ENCODE results near the gene HEXB. TPM values are rescaled to one million over a fixed set of nuclear protein-coding genes. Genes with fewer than 3 reads are reported as not detected.

Gene HEXB
- total and polyA plus RNA-seq, 7 donors = 31.0 to 63.3 (median 48.4) TPM

DNA sequence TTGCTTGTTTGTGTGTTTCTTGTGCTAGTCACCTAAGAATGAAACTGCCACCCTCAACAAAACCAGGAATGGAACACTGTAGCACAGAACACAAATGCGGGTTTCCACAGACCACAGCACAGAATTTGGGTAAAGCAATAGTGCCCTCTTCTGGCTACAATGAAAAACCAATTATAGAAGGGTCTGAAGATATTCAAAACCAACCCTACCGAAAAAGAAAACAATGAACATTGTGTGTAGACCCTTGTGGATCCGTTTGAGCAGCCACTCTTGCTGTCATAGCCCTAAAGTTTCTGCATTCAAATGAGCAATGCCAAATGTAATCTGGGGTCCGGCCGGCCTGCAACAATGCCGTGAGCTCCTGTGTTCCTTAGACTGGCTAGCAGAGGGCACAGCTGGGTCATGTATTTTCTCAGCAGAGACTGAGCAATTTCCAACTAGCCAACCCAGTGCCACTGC, 36.2 kb upstream of the HEXB start:
- Histone ChIP-seq H3K4me3 (peak overlapping the region; percentile 33), H3K27ac (no peak overlapping the region), H3K9me3 (no peaks in the 10 kb centered on the region), H3K36me3 (ENCODE audit: insufficient read depth in 1 of 2, low read depth in 1 of 2) (no peaks in the 10 kb centered on the region), H3K4me1 (peaks cover 7% of the 10 kb centered on the region), H3K27me3 (ENCODE audit: insufficient read depth in 3 of 3, low read length in 2 of 3) (no peaks in the 10 kb centered on the region)
- ATAC-seq = peak; percentile 87 to 97 (median 90)
- no peak for DNase-seq
- WGBS, 3 donors = 5 to 13% (median 13%) methylated on average over 6 of the region's 6 CpGs
- intact Hi-C loops (cut with DNase I) = loop anchor here (2.0 to 10.0 kb wide), 3 partner anchors 354 to 746 kb away; no protein-coding TSS in a partner anchor
- TF ChIP-seq, protein P1, sequence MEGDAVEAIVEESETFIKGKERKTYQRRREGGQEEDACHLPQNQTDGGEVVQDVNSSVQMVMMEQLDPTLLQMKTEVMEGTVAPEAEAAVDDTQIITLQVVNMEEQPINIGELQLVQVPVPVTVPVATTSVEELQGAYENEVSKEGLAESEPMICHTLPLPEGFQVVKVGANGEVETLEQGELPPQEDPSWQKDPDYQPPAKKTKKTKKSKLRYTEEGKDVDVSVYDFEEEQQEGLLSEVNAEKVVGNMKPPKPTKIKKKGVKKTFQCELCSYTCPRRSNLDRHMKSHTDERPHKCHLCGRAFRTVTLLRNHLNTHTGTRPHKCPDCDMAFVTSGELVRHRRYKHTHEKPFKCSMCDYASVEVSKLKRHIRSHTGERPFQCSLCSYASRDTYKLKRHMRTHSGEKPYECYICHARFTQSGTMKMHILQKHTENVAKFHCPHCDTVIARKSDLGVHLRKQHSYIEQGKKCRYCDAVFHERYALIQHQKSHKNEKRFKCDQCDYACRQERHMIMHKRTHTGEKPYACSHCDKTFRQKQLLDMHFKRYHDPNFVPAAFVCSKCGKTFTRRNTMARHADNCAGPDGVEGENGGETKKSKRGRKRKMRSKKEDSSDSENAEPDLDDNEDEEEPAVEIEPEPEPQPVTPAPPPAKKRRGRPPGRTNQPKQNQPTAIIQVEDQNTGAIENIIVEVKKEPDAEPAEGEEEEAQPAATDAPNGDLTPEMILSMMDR (IDR thresholded peaks at IDR 0.05) = peak; percentile 78

DNA sequence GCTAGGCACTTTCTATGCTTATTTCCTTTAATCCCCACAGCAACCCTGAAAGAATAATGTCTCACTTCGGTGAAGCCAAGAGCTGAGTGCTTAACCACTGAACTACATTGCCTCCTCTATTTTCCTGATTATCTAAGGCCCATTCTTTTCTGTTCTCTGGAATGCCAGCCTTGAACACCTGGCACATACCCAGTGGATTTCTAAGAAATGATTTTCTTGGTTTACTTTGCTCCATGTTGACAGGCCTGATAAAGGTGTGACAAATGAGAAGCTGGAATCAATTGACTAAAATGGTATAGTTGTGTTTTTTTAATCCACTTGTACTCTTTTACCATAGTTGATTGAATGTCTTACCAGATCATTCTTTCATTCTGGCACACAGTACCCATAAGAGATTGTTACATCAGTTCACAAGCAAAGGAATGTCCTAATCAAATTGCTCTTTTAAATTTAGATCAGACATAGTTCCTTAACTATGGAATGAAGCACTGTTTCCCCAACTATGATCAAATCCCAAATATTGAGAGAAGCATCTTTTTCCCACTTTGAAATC, 35.5 kb upstream of the HEXB start:
- H3K36me3 ChIP-seq (ENCODE audit: insufficient read depth in 1 of 2, low read depth in 1 of 2) = no peaks in the 10 kb centered on the region
- peaks cover 7% of the 10 kb centered on the region for H3K4me1 ChIP-seq
- WGBS, 3 donors = 10 to 24% (median 21%) methylated on average over 1 of the region's 1 CpG
- H3K9me3 ChIP-seq = no peaks in the 10 kb centered on the region
- H3K27me3 ChIP-seq (ENCODE audit: insufficient read depth in 3 of 3, low read length in 2 of 3) = no peaks in the 10 kb centered on the region
- TF ChIP-seq, protein P1 (IDR thresholded peaks at IDR 0.05) = no peak
- H3K27ac ChIP-seq = no peak overlapping the region
- no peak overlapping the region for H3K4me3 ChIP-seq
- intact Hi-C loops (cut with DNase I) = loop anchor here (2.0 to 10.0 kb wide), 3 partner anchors 355 to 747 kb away; no protein-coding TSS in a partner anchor
- ATAC-seq (no peak), DNase-seq (no peak)

DNA sequence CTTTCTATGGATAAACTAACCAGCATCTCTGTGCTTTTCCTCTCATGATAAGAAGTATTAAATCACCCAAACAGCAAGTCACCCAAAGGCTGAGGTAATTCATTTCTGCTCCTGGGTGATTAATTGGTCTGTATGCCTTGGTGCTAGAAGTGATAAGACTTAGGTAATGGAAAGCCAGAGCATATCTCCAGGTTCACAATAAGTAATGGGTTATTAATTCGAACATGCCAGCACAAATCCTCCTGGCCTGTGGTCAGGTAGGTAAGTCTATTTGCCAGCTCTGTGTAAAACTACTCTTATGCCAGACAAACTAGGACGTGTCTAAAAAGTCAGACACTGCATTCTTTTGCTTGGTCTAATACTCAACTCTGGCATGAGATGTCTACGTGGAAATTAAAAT, 33.3 kb upstream of the HEXB start:
- peaks cover 7% of the 10 kb centered on the region for H3K4me1 ChIP-seq
- intact Hi-C loops (cut with DNase I) = no loop called here
- TF ChIP-seq, protein P1 (IDR thresholded peaks at IDR 0.05) = no peak
- H3K27me3 ChIP-seq (ENCODE audit: insufficient read depth in 3 of 3, low read length in 2 of 3) = no peaks in the 10 kb centered on the region
- DNase-seq (no peak), ATAC-seq (no peak)
- no peak overlapping the region for H3K27ac ChIP-seq
- no peaks in the 10 kb centered on the region for H3K36me3 ChIP-seq (ENCODE audit: insufficient read depth in 1 of 2, low read depth in 1 of 2)
- no peak overlapping the region for H3K4me3 ChIP-seq
- 81 to 90% (median 84%) methylated on average over 3 of the region's 3 CpGs for WGBS, 3 donors
- no peaks in the 10 kb centered on the region for H3K9me3 ChIP-seq

DNA sequence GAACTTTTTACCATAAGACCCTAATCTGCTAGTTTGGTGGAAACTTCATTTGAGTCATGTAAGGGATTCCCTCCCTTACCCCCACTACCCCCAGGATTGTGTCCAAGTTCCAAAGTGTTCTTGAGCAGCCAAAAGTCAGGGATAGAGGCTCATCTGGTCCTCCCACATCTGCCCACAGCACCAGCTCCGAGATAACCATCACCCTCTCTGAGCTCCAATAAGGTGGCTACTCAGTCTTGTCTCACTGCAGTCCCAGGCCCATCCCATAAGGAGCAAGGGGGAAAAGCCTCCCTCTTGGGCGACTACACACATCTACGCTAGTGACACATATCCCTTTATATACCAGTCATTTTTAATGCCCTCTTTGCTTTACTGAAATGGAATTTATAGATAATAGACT, 32.5 kb upstream of the HEXB start:
- no peak overlapping the region for H3K4me3 ChIP-seq
- DNase-seq (no peak), ATAC-seq (no peak)
- no peaks in the 10 kb centered on the region for H3K36me3 ChIP-seq (ENCODE audit: insufficient read depth in 1 of 2, low read depth in 1 of 2)
- TF ChIP-seq, protein P1 (IDR thresholded peaks at IDR 0.05) = no peak
- WGBS, 3 donors = 90 to 93% (median 91%) methylated on average over 3 of the region's 3 CpGs
- no peaks in the 10 kb centered on the region for H3K27me3 ChIP-seq (ENCODE audit: insufficient read depth in 3 of 3, low read length in 2 of 3)
- intact Hi-C loops (cut with DNase I) = no loop called here
- H3K4me1 ChIP-seq = peaks cover 7% of the 10 kb centered on the region
- no peaks in the 10 kb centered on the region for H3K9me3 ChIP-seq
- no peak overlapping the region for H3K27ac ChIP-seq

DNA sequence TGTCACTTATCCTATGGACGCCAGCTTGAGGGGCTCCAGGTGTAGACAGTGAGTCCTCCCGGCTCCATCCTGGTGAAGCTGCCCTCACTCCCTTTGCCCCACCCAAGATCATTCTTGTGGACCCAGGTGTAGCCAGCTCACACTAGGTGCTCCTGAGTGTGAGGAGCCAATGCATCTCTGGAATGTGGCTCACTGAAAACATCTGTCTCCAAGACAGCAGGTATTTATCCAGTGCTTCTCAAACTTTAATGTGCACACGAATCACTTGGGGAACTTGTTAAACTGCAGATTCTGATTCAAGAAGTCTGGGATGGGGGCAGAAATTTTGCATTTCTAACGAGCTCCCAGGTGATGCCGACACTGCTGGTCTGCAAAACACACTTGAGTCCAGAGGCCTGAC, 31.0 kb upstream of the HEXB start:
- TF ChIP-seq, protein P1 (IDR thresholded peaks at IDR 0.05) = no peak
- no peak for ATAC-seq
- intact Hi-C loops (cut with DNase I) = no loop called here

More for the DNA sequence above, 31.0 kb upstream of the HEXB start:
- WGBS, 3 donors = 88% methylated on average over 5 of the region's 5 CpGs
- Histone ChIP-seq H3K36me3 (ENCODE audit: insufficient read depth in 1 of 2, low read depth in 1 of 2) (no peaks in the 10 kb centered on the region), H3K9me3 (no peaks in the 10 kb centered on the region), H3K4me1 (no peaks in the 10 kb centered on the region), H3K27me3 (ENCODE audit: insufficient read depth in 3 of 3, low read length in 2 of 3) (no peaks in the 10 kb centered on the region), H3K4me3 (no peak overlapping the region), H3K27ac (no peak overlapping the region)
- no peak for DNase-seq

Data from psoas muscle (tissue), 8 donors.